Activated CD8-positive, alpha-beta memory T cell treated with anti-CD3 and anti-CD28 coated beads for 24 hours (primary cell): ENCODE data around the gene RFC3.

ENCODE experiments used
- DNase-seq: peaks from one replicate; pipeline ENCODE4 v3.0.0-alpha.2; 2020

Gene RFC3

GRCh38 chr13:33815011-33815550 lies 2.9 kb upstream of the RFC3 start:
- no peak for DNase-seq

GRCh38 chr13:33816912-33817311 lies 1.0 kb upstream of the RFC3 start:
- no peak for DNase-seq

GRCh38 chr13:33817513-33817900 lies 442 bp upstream of the RFC3 start:
- no peak for DNase-seq

- DNase-seq: no peak
These were observed 7.1 kb downstream of the RFC3 start for GRCh38 chr13:33825083-33825482.

GRCh38 chr13:33827139-33827538 lies 9.2 kb downstream of the RFC3 start:
- no peak for DNase-seq

GRCh38 chr13:33828431-33829129 lies 10.6 kb downstream of the RFC3 start:
- no peak for DNase-seq

GRCh38 chr13:33832872-33833271 lies 14.9 kb downstream of the RFC3 start:
- DNase-seq: no peak

GRCh38 chr13:33838647-33839046 lies 20.7 kb downstream of the RFC3 start:
- no peak for DNase-seq

- no peak for DNase-seq
These were observed 22.5 kb downstream of the RFC3 start for GRCh38 chr13:33840402-33840801.

- no peak for DNase-seq
These were observed 24.3 kb downstream of the RFC3 start for GRCh38 chr13:33842207-33842606.

- DNase-seq: no peak
These were observed 25.0 kb downstream of the RFC3 start for GRCh38 chr13:33842986-33843385.

GRCh38 chr13:33845572-33846302 lies 27.8 kb downstream of the RFC3 start:
- DNase-seq: no peak

GRCh38 chr13:33846303-33847062 lies 28.5 kb downstream of the RFC3 start:
- DNase-seq: no peak

GRCh38 chr13:33849211-33849610 lies 31.3 kb downstream of the RFC3 start:
- DNase-seq: no peak

GRCh38 chr13:33855371-33855895 lies 37.5 kb downstream of the RFC3 start:
- DNase-seq: no peak

GRCh38 chr13:33859691-33860303 lies 41.8 kb downstream of the RFC3 start:
- DNase-seq: no peak

- DNase-seq: no peak
These were observed 42.6 kb downstream of the RFC3 start for GRCh38 chr13:33860526-33860925.

GRCh38 chr13:33862016-33862415 lies 44.1 kb downstream of the RFC3 start:
- no peak for DNase-seq

- DNase-seq: no peak
These were observed 45.3 kb downstream of the RFC3 start for GRCh38 chr13:33863188-33863789.

GRCh38 chr13:33865945-33866344 lies 48.0 kb downstream of the RFC3 start:
- no peak for DNase-seq

- no peak for DNase-seq
These were observed 49.5 kb downstream of the RFC3 start for GRCh38 chr13:33867472-33867871.

GRCh38 chr13:33868343-33868994 lies 50.5 kb downstream of the RFC3 start:
- DNase-seq: no peak
